ENCODE data around the gene DENND4B.
"Not testable (repeated sequence)": the region's sequence is repeated elsewhere in the genome, so short reads cannot be mapped to it uniquely, and the experiment has no call there.

Gene DENND4B

GRCh38 chr1:153946622-153947241, at the start of gene DENND4B:
Gene DENND4B, minus strand, starts transcription at chr1:153946718. Its CDS starts 2,344 bp downstream, at chr1:153944374.
- DNase-seq, result peak; percentile 60

DNA sequence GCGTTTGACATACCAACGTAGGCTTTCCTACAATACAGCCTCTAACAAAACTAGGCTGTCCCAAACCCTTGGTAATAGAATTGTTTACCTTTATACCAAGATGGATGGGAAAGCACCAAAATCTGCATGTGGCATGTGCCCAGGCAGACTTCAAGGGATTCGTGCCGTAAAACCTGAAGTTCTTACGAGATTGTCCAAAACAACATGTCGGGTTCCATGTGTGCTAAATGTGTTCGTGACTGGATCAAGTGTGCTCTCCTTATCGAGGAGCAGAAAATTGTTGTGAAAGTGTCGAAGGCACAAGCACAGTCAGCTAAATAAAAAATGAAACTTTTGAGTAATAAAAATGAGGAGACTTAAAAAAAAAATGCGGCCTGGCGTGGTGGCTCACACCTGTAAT, 49.1 kb upstream of the DENND4B start:
- DNase-seq, result no peak

DNA sequence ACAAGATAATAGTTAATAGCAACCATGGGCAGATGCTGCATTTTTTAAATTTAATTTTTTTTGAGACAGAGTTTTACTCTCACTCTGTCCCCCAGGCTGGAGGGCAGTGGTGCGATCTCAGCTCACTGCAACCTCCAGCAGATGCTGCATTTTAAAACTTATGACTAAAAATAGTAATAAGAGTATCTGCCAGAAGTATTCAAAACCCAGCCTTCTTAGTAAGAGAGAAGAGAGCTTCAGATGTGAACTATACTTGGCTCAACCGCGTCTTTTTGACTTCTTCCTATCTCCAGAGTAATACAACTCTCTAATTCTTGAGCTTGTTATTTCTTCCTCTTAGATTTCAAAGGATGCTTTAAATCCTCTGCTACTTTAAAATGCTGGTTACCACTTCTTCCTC, 48.7 kb upstream of the DENND4B start:
- no peak for DNase-seq

- no peak for DNase-seq
Measured at GRCh38 chr1:153991806-153992205, 45.3 kb upstream of the DENND4B start.

- no peak for DNase-seq
Measured at GRCh38 chr1:153991151-153991630, 44.7 kb upstream of the DENND4B start.

- DNase-seq, result peak; percentile 86
Measured at GRCh38 chr1:153990468-153991150, 44.1 kb upstream of the DENND4B start, which contains the start of gene RPS27. Gene RPS27, plus strand, starts transcription at chr1:153990762. Its CDS starts 35 bp downstream, at chr1:153990797.

GRCh38 chr1:153987621-153988020, 41.1 kb upstream of the DENND4B start:
- DNase-seq, result no peak

GRCh38 chr1:153985941-153986761, 39.6 kb upstream of the DENND4B start, which contains the start of gene RAB13:
Gene RAB13, minus strand, starts transcription at chr1:153986339. Its CDS starts 103 bp downstream, at chr1:153986236.
- peak; percentile 68 for DNase-seq

DNA sequence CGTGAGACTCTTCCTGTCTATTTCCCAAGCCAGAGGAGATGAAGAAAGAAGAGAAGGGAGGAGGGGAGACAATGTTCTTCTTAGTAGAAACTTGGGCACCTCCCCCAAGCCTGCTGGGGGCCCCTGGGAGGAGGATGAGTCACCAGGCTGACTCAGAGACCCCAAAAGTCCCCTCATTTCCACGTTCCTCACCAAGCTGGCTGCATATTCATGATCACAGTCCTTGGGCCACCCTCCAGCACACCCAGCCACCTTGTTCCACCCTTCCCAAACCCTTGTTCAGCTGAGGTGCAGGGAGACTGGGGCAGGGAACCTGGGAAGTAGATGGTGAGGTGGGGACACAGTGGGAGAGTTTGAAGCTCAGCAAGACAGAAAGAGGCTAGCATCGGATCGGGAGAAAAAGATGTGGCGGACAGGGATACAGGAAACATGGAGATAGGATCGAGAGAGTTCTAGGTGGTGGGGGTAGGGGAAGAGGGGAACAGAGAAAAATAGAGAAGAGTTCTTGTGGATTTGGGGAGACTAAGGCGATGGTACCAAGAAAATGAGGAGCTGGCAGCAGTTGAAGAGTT, 38.9 kb upstream of the DENND4B start:
- peak; percentile 23 for DNase-seq

DNA sequence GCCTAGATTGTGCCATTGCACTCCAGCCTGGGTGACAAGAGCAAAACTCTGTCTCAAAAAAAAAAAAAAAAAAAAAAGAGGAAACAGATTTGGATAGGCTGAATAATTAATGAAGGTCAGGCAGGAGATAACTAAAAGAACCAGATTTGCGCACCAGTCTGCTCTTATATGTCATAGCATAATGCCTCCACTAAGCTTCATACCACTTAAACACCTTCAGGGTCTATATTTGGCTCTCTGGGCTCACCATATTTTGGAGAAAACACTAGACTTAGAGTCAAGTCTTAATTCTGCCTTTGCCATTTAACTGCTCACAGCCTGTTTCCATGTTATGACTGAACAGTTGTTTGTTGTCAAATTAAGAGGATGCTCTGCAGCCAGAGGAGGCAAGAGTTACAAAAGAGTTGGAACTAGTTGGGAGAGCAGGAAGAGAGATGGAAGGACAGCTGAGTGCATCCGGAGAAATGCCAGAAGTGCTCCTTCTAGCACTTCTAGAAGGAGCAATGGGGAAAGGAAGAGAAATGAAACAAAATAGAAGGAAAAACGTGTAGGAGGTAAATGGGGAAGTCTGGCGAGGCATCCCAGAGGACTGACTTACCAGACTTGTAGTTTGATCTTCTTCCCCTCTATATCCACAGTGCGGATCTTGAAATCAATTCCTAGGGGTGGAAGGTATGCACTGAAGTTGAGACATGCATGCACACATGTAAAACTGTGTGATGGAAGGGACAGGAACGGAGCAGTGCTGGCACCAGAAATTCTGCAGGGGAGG, 37.8 kb upstream of the DENND4B start:
- no peak for DNase-seq

DNA sequence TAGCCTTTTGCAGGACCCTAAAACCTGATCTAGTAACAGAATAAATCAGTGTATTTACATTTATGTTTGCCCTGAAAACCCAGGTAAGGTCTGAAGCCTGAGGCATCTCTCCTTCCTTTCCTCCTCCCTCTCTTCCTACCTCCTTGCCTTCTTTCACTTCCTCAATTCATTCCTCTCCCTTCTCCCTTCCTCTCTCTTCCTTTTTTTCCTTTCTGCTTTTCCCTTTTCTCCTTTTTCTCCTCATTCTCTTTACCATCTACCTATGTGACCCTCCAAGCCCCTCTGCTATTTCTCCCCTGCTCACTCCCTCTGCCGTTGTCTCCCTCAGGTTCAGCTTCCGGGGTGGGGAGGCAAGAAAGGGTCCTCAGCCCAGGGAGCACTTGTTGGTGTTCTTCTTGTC, 35.2 kb upstream of the DENND4B start:
- not testable (repeated sequence) for DNase-seq

GRCh38 chr1:153979091-153979490, 32.6 kb upstream of the DENND4B start:
- DNase-seq, result not testable (repeated sequence)

DNA sequence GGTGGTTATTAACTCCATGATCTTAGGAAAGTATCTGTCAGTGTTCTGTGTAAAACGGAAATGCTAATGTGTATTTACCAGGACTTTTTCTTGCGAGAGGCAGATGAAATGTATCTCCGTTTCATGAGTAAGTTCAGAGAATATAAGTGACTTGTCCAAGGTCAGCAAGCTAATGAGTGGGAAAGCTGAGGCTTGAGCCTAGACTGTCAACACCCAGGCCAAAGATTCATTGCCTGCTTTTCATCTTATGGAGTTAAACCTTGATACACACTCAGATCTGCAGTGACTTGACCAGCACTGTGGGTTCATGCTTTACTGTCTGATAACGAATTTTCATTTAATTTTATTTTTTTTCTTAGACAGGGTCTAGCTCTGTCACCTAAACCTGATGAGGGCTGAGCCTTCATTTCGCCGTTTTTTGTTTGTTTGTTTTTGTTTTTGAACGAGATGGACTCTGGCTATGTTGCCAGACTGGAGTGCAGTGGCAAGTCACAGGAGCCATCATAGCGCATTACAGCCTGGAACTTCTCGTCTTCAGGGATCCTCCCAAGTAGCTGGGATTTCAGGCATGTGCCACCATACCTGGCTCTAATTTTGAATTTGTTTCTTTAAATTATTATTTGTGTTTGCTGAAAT, 31.9 kb upstream of the DENND4B start:
- DNase-seq, result no peak

- DNase-seq, result peak; percentile 37
Measured at GRCh38 chr1:153977250-153978240, 31.0 kb upstream of the DENND4B start, which contains the start of gene JTB. Gene JTB, minus strand, starts transcription at chr1:153977674. Its CDS starts 422 bp downstream, at chr1:153977252.

DNA sequence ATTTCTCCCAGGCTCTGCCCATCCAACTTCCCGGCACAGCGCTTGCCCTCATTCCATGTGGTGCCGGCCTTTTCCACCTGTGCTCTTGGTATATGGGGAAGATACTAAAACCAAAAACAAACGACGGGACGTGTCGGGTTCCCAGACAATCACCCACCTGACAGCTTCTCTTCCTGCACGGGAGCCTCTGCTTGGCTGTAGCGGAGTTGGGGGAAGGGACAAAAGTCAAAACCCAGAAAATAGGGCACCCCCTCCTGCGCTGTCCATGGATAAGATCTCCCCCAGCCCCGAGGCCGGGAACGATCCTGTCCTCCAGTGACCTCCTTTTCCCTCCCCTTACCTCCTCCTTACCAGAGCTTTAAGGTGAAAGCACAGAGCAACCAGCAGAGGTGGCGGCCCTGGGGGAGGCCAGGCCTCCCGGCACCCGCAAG, 30.3 kb upstream of the DENND4B start:
- no peak for DNase-seq

- DNase-seq, result no peak
Measured at GRCh38 chr1:153973525-153973924, 27.0 kb upstream of the DENND4B start.

DNA sequence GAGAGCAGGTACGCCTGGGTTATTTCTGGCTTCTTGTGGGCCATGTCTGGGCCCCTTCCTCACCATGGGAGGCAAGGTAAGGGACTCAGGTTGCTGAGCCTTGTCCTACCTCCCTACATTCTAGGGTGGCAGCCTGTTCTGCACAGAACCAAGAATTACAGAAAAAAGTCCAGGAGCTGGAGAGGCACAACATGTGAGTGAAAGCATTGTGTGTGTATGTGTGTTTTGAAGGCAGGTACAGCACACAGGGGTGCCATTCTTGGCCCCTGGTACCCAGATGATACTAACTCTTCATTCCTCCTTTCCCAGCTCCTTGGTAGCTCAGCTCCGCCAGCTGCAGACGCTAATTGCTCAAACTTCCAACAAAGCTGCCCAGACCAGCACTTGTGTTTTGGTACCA, 26.6 kb upstream of the DENND4B start:
- DNase-seq, result no peak

DNA sequence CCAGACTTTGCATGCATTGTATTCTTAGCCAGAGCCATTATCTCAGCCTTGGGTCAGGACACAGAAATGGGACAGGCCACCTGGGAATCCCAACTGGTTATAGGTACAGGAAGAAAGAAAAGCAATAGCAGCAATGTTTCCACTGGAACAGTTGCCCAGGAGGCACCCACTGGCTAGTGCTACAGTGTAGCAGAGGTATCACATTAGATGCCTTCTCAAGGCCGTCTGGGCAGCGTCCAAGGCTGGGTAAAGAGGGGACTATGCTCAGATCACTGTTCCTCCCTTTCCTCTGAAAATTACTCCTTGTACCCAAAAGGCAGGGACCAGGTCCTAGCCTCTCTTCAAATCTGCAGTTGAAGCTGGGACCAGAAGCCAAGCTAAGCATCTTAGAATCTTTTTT, 23.8 kb upstream of the DENND4B start:
- DNase-seq, result no peak

DNA sequence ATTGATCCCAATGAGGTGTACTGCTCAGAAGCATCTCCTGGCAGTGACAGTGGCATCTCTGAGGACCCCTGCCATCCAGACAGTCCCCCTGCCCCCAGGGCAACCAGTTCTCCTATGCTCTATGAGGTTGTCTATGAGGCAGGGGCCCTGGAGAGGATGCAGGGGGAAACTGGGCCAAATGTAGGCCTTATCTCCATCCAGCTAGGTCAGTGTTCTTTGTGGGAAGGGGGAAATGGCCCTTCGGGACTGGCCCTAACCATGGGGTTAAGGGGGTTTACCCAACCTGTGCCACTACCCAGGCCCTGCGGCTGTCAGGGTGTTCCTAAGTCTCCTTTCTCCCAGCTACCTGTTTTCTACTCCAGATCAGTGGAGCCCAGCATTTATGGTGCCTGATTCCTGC, 22.5 kb upstream of the DENND4B start:
- no peak for DNase-seq

DNA sequence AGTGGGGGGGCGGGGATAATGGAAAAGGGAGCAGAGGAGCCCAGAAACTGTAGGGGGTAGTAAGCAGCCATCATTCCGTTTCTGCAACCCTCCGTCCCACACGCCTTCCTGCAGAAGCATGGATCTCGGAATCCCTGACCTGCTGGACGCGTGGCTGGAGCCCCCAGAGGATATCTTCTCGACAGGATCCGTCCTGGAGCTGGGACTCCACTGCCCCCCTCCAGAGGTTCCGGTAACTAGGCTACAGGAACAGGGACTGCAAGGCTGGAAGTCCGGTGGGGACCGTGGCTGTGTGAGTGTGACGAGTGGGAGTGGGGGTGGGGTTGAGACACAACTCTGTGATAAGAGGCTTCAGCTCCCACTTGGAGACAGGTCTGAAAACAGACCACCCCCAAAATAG, 21.9 kb upstream of the DENND4B start:
- DNase-seq, result no peak

Data from T1000 (cell line).